ENCODE measurements around the gene LRRTM4.
"Not testable (repeated sequence)": the region's sequence is repeated elsewhere in the genome, so short reads cannot be mapped to it uniquely, and the experiment has no call there.

Gene LRRTM4

DNA sequence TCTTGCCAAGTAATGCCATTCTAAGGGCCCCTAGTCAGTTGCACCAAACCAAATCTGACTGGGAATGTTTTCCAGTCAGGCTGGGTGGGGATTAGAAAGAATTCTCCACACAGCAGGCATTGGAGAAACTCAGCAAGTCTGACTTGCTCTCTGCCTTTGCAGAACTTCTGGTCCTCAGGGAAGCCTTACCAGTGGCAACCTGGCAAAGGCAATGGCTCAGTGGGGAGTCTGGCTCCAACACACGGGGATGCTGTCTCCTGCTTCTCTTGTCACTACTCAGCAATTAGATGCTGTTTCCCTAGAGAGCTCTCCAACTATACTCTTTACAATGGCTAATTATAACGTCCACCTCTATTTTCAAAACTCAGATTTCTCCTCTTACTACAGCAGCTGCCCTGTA is 810.7 kb downstream of the LRRTM4 start:
- DNase-seq: no peak

DNA sequence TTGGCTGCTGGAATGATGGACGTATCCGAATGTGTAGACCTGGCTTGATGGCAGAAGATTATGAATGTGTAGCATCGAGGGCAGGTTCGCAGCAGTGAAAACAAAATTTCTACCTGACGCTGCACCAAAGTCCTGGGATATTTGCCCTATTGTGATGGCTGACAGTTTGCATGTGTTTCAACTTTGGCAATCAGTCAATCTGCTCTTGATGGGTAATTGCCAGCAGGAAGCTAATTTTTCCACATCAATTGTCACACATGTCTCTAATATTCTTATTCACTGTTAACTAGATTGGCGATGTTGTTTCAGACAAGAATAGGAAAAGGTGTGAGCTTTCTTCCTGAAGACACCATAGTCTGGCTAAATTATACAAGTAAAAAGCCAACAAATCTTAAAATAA is 821.3 kb downstream of the LRRTM4 start:
- no peak for DNase-seq

DNA sequence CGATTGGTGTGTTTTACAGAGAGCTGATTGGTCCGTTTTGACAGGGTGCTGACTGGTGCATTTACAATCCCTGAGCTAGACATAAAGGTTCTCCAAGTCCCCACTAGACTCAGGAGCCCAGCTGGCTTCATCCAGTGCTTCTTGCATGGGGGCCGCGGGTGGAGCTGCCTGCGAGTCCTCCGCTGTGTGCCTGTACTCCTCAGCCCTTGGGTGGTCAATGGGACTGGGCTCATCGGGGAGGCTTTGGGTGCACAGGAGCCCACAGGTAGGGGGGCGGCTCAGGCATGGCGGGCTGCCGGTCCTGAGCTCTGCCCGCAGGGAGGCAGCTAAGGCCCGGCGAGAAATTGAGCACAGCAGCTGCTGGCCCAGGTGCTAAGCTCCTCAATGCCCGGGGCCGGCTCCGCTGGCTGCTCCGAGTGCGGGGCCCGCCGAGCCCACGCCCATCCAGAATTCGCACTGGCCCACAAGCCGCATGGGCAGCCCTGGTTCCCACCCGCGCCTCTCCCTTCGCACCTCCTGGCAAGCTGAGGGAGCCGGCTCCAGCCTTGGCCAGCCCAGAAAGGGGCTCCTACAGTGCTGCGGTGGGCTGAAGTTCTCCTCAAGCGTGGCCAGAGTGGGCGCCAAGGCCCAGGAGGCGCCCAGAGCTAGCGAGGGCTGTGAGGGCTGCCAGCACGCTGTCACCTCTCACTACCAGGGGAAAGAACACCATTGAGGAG is 824.0 kb downstream of the LRRTM4 start:
- not testable (repeated sequence) for DNase-seq
